HG02610 (cell line): ENCODE measurements around the gene CTRB2.
"Not testable (repeated sequence)": the region's sequence is repeated elsewhere in the genome, so short reads cannot be mapped to it uniquely, and the experiment has no call there.

ENCODE experiments used
- ATAC-seq: cut with Tn5 transposase; IDR thresholded peaks from one replicate; pipeline ENCODE4 v1.9.1; 2021; ENCODE audit warnings: mild to moderate bottlenecking, moderate library complexity; ENCODE audit not compliant: unreplicated experiment

The CTRB2 gene

GRCh38 chr16:75242436-75243078 lies 35.6 kb upstream of the CTRB2 start:
- ATAC-seq: not testable (repeated sequence)

- no peak for ATAC-seq
Measured at GRCh38 chr16:75241955-75242354, 35.0 kb upstream of the CTRB2 start.

GRCh38 chr16:75241412-75241811 lies 34.5 kb upstream of the CTRB2 start:
- no peak for ATAC-seq

- ATAC-seq: not testable (repeated sequence)
Measured at GRCh38 chr16:75240633-75241032, 33.7 kb upstream of the CTRB2 start.

- ATAC-seq: no peak
Measured at GRCh38 chr16:75239542-75240122, 32.7 kb upstream of the CTRB2 start.

GRCh38 chr16:75238853-75239541 lies 32.0 kb upstream of the CTRB2 start:
- ATAC-seq: no peak

GRCh38 chr16:75238132-75238852 lies 31.3 kb upstream of the CTRB2 start:
- ATAC-seq: no peak

GRCh38 chr16:75237398-75238131 lies 30.6 kb upstream of the CTRB2 start:
- no peak for ATAC-seq

- ATAC-seq: no peak
Measured at GRCh38 chr16:75236736-75237397, 29.9 kb upstream of the CTRB2 start.

- no peak for ATAC-seq
Measured at GRCh38 chr16:75236232-75236631, 29.3 kb upstream of the CTRB2 start.

- no peak for ATAC-seq
Measured at GRCh38 chr16:75235721-75236193, 28.8 kb upstream of the CTRB2 start.

GRCh38 chr16:75234856-75235696 lies 28.1 kb upstream of the CTRB2 start:
- no peak for ATAC-seq

- no peak for ATAC-seq
Measured at GRCh38 chr16:75233611-75233938, 26.6 kb upstream of the CTRB2 start.

- ATAC-seq: no peak
Measured at GRCh38 chr16:75231570-75231969, 24.6 kb upstream of the CTRB2 start.

- ATAC-seq: no peak
Measured at GRCh38 chr16:75230471-75231110, 23.6 kb upstream of the CTRB2 start.

- ATAC-seq: no peak
Measured at GRCh38 chr16:75229172-75230031, 22.4 kb upstream of the CTRB2 start.

- no peak for ATAC-seq
Measured at GRCh38 chr16:75228143-75228976, 21.4 kb upstream of the CTRB2 start.
